ENCODE measurements around the gene RTRAF.

DNA sequence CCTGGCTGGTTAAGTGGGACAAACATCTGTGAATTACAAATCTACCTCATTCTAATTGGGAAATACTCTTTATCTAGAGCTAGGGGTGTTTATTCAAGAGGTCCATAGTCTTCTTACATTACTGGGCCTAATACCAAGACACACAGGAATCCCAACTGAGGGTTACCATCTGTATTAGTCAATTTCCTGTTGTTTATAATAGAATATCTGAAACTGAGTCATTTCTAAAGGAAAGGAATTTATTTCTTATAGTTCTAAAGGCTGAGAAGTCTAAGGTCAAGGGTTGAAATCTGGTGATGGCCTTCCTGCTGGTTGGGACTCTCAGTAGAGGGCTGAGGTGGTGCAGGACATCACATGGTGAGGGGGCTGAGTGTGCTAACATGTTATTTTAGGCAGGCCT, 36.0 kb downstream of the RTRAF start:
- TF ChIP-seq, protein P1, sequence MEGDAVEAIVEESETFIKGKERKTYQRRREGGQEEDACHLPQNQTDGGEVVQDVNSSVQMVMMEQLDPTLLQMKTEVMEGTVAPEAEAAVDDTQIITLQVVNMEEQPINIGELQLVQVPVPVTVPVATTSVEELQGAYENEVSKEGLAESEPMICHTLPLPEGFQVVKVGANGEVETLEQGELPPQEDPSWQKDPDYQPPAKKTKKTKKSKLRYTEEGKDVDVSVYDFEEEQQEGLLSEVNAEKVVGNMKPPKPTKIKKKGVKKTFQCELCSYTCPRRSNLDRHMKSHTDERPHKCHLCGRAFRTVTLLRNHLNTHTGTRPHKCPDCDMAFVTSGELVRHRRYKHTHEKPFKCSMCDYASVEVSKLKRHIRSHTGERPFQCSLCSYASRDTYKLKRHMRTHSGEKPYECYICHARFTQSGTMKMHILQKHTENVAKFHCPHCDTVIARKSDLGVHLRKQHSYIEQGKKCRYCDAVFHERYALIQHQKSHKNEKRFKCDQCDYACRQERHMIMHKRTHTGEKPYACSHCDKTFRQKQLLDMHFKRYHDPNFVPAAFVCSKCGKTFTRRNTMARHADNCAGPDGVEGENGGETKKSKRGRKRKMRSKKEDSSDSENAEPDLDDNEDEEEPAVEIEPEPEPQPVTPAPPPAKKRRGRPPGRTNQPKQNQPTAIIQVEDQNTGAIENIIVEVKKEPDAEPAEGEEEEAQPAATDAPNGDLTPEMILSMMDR (conservative IDR thresholded peaks at IDR 0.05 in 1 of 2, IDR thresholded peaks at IDR 0.05 in 1 of 2; ENCODE audit: extremely low read depth in 1 of 2, insufficient read depth in 1 of 2, low read depth in 1 of 2, low read length in 2 of 2) = no peak
- TF ChIP-seq EZH2 (IDR thresholded peaks at IDR 0.05; ENCODE audit: borderline replicate concordance, low read length) = no peak
